Mesenteric fat pad (tissue), 1 donor: ENCODE results near the gene XRCC5. TPM values are rescaled to one million over a fixed set of nuclear protein-coding genes. Genes with fewer than 3 reads are reported as not detected.

Experiments used
- DNase-seq: peaks from one replicate; pipeline ENCODE4 v3.0.0-alpha.2; 2020; ENCODE audit warnings: low spot score
- total RNA-seq: library from RNA; stranded (reverse); fragmentation: NEBNext Ultra II Directional; extraction: Animal tissue kit (Norgen Biotek cat#: 25700); gene quantifications from one replicate; pipeline ENCODE4 v1.2.1, GENCODE V29; 2021
- donor health status: DM: yes; HTN: yes; CAD: no.

The XRCC5 gene
- total RNA-seq, 1 donor from 2014 or later, result 213 TPM

DNA sequence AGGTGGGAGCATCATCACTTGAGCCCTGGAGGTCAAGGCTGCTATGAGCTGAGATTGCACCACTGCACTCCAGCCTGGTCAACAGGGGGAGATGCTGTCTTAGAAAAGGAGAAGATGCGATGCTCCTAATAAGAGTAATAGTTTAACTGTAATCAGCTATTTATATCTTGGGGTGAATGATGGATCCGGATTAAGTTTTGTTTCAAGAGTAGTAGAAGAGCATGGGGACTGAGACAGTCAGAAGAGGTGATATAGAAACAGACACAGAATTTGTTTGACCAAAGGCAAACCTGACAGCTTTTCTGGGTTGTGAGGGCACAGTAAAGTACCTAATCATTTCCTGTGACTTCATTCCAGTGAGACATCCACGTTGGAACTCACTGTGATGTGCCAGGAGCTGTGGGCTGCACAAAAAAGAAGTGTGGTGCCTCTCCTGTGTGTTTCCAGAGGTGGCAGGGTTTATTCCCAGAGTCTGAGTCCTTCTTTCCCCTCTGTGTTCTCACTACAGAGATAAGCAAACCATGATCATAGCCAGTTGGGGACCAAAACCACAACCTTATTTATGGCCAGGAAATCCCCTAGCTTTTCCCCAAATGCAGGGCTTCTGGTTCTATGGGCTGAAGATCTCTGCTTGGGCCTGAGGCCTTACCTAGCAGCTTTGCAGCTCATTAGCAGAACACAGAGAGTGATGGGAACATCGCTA is 113.7 kb downstream of the XRCC5 start:
- no peak for DNase-seq

- no peak for DNase-seq
These were observed 115.2 kb downstream of the XRCC5 start for GRCh38 chr2:216224388-216224787.

DNA sequence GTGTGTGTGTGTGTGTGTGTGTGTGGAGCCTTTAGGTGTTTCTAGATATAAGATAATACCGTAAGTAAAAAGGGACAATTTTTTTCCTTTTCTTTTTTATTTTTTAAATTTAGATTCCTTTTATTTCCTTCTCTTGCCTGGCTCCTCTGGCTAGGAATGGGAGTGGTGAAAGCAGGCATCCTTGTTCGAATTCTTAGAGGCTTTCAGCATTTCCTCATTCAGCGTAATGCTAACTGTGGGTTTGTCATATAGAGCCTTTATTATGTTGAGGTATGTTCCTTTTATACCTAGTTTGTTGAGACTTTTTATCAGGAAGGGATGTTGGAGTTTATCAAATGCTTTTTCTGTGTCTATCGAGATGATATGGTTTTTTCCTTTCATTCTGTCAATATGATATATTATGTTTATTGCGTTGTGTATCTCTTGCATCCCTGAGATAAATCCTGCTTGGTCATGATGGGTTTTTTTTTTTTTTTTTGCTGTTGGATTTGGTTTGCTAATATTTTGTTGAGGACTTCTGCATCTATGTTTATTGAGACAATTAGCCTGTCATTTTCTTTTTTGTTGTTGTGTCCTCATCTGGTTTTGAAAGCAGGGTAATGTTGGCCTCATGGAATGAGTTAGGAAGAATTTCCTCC is 120.2 kb downstream of the XRCC5 start:
- DNase-seq, result no peak

- DNase-seq, result no peak
These were observed 122.7 kb downstream of the XRCC5 start for GRCh38 chr2:216231867-216232266.

GRCh38 chr2:216232721-216233120 is 123.6 kb downstream of the XRCC5 start:
- no peak for DNase-seq

DNA sequence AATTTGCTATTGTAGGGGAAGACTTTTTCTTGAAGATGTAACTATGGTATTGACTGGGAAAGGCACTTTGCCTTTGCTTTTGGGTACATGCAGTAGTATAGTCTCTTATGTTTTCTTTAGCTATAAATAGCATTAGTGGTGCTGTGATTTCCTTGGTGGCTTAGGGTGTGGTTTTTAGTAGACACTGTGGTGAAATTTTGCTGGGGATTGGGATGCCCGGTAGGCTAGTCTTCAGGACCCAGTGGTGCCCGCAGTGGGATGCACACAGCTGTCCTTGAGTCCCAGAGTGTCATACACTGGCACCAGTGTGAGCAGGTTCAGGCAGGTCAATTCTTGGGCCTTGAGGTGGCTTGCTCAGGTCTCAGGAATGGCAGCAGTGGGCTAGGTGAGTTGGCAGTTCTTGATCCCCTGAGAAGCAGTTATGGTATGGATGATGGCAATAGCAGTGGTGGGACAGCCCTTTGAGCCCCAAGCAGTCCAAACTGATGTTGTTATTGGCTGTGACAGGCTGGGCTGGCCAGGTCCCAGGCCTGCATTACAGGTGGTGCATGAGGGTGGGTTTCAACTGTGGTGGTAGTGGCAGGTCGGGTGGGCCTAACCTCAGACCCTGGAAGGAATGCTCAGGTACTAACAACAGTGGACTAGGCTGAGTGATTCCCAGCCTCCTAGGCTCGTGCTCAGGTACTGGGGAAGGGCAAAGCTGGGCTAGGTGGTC is 124.3 kb downstream of the XRCC5 start:
- no peak for DNase-seq

DNA sequence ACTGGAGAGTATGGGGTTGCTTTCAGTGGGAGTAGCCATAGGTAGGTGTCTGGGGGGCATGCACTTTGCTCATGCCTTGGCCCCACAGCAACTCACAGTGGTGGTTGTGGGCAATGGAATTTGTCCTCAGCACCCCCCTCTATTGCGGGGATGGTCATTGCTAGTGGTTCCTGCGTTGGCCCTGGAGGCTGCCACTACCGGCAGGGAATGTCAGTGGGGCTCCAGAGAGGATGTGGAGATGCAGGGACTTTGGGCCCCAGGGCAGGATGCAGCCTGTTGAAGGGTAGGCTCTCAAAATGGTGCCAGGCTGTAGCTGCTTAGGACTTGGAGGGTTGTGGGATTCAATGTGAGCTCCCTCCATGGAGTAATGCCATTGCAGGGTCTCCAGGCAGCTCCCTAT is 125.0 kb downstream of the XRCC5 start:
- no peak for DNase-seq

DNA sequence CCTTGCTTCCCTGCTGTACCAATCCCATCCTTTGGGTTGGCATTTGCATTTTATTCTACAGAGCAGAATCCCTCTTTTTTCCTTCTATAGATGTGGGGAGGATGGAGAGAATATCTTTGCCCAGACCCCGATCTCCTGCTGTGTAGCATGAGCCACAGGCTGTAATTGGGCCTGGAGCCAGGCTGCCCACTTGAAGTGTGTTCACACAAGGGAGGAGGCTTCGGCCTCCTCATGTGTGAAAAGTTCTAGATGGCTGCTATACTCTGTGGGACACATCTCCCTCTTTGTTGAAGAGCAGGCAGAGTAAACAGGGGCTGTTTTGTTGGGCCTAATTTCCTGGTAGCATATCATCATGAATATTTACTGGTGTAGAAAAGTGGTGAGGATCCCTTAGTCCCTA is 126.3 kb downstream of the XRCC5 start:
- DNase-seq, result no peak

GRCh38 chr2:216235896-216236295 is 126.7 kb downstream of the XRCC5 start:
- DNase-seq, result no peak

DNA sequence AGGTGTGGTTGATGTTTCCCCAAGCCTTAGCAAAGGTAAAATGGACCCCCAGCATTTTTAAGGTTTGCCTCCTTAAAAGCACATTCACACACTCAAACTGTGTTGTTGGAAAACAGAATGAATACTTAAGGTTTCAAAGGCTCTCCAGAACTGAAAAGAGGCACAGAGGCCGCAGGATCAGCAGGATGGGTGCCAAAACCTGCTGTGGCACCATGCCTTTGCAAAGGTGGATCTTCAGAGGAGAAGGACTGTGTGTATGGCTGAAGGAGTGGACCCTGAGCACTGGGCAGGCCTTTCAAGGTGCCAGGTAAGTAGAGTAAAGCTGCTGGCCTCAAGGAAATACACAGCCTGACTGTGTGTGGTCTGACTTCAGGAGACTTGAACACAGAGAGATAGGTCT is 127.3 kb downstream of the XRCC5 start:
- DNase-seq, result no peak

DNA sequence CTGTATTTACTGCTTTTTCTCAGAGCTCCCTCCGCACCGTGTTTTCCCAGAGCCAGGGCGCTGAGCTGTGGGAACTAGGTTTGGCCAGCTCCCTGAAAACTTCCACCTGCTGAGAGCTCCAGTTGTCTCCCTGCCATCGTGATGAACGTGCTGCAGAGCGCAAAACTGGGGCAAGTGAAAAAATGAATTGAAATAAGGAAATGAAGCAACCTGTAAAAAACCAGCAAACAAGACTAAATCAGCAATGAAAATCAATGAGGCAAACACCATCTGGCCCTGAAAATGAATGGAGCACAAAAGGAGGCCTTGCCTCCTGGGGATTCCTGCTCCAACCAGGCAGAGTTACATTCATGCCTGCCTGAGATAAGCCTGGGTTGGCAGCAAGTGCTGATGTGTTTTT is 133.2 kb downstream of the XRCC5 start:
- no peak for DNase-seq

DNA sequence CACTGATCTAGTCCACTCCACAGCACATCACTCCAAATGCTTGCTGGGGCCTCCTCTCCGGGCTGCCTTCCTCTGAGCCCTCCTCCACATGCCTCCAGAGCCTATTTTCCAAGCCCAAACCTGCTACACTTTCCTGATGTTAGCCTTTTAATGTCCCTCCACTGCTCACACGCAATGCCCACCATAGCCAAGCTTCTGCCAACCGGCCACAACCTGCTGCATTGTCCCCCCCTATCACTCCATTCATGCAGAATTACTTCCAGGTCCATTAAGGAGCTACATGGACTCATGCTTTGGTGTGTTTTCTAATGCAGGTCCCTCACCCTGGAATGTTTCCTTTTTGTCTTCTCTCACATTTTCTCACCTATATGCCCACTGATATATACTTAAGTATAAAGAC is 133.9 kb downstream of the XRCC5 start:
- DNase-seq, result no peak

GRCh38 chr2:216245391-216245975 is 136.3 kb downstream of the XRCC5 start:
- no peak for DNase-seq

DNA sequence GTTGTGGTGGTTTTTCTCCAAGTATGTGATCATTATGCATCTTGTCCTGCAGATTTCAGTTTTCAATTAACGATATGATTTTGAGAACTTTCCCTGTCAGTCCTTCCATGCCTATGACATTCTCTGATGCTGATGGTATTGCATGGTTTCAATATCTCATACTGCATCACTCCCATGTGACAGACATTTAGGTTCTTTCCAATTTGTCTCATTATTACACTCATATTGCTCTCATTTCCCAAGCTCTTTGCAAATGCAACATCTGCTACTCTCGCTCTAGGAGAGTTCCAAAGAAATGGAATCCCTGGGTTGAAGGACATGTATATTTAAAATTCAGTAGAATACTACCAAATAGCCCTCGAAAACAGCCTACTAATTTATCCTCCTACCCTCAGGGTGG is 137.6 kb downstream of the XRCC5 start:
- no peak for DNase-seq

Other genes with a start within 250 kb of the XRCC5 start
- gene MREG, start 95.8 kb upstream of the XRCC5 start, total RNA-seq, result 5.7 TPM
- 32.4 TPM for gene PECR, start 27.5 kb upstream of the XRCC5 start, total RNA-seq
- 0.45 TPM for gene TMEM169, start 27.4 kb upstream of the XRCC5 start, total RNA-seq